ENCODE results near the gene GPLD1.
"Not testable (repeated sequence)": the region's sequence is repeated elsewhere in the genome, so short reads cannot be mapped to it uniquely, and the experiment has no call there.

GPLD1 gene

DNA sequence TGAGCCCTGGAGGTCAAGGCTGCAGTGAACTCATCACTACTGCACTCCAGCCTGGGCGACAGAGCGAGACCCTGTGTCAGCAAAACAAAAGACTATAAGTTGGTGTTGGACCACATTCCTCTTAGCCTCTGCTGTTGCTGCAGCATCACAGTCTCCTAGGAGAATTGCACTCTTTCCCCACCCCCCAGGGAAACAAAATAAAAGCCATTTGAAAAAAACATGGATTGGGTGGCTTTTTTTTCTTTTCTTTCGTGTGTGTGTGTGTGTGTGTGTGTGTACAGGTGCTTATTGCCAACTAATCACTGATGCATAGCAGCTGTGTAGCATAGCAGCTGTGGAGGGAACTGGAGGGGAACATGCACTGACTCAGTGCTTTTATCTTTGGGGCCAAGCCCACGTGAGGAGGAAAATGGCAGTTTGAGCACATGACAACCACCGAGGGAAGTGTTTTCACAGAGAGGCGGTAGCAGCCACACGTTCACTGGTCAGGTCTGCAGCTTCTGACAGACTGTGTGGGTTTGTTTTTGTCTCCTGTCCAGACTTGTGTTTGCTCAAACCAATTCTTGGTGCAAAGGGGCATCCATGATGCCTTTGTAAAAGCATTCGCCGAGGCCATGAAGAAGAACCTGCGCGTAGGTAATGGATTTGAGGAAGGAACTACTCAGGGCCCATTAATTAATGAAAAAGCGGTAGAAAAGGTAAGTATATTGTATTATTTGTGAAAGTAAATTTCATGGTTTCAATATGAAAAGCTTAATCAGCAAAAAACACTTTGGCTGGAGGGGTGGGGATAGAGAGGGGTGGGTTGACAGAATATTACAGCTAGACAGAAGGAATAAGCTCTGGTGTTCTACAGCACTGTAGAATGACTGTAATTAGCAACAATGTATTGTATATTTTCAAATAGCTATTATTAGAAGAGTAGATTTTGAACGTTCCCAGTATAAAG is 33.1 kb upstream of the GPLD1 start:
- Histone ChIP-seq H3K4me1 (ENCODE audit: control insufficient read depth, insufficient read depth, low read length) (no peaks in the 10 kb centered on the region), H3K4me3 (ENCODE audit: low read length) (no peak overlapping the region), H3K9me3 (ENCODE audit: control insufficient read depth, insufficient read depth, low read length) (no peaks in the 10 kb centered on the region), H3K27ac (ENCODE audit: low read length) (no peak overlapping the region), H3K27me3 (ENCODE audit: control insufficient read depth, insufficient read depth, low read length) (no peaks in the 10 kb centered on the region), H3K36me3 (ENCODE audit: control insufficient read depth, insufficient read depth, low read length) (no peaks in the 10 kb centered on the region)
- WGBS (ENCODE audit: insufficient coverage, insufficient read length) = 100% methylated on average over 2 of the region's 13 CpGs
- DNase-seq (ENCODE audit: low read depth, low spot score) = no peak

DNA sequence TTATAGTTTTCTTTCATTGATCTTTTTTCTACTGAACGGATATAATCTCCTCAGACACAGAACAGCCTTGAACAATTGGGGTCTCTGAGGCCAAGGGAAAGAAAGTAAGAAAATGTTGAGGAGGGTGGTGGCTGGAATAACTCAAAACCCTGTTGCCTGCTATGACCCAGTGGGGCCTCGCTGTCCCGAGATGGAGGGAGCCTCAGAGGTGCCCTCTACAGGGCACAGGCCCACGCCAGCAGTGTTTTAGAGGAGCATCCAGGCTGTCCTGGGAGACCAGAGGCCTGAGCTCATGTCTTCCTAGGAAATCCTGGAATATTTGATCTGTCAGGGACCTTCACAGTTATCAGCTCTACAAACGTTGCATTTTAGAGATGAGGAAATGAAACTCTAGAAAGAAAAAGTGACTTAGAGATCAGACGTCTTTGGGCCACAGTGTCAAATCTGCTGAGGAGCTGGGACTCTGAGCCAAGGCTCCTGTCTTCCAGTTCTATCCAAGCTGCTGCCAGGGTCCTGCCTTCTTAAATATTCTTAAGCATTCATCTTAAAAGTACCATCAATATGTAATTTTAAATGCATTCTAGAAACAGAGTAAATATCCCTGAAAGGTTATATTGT is 31.7 kb upstream of the GPLD1 start:
- no peaks in the 10 kb centered on the region for H3K9me3 ChIP-seq (ENCODE audit: control insufficient read depth, insufficient read depth, low read length)
- H3K27ac ChIP-seq (ENCODE audit: low read length) = no peak overlapping the region
- no peaks in the 10 kb centered on the region for H3K27me3 ChIP-seq (ENCODE audit: control insufficient read depth, insufficient read depth, low read length)
- no CpG with 5 or more reads among the region's 6 CpGs for WGBS (ENCODE audit: insufficient coverage, insufficient read length)
- no peaks in the 10 kb centered on the region for H3K4me1 ChIP-seq (ENCODE audit: control insufficient read depth, insufficient read depth, low read length)
- no peaks in the 10 kb centered on the region for H3K36me3 ChIP-seq (ENCODE audit: control insufficient read depth, insufficient read depth, low read length)
- DNase-seq (ENCODE audit: low read depth, low spot score) = peak; percentile 37
- no peak overlapping the region for H3K4me3 ChIP-seq (ENCODE audit: low read length)

DNA sequence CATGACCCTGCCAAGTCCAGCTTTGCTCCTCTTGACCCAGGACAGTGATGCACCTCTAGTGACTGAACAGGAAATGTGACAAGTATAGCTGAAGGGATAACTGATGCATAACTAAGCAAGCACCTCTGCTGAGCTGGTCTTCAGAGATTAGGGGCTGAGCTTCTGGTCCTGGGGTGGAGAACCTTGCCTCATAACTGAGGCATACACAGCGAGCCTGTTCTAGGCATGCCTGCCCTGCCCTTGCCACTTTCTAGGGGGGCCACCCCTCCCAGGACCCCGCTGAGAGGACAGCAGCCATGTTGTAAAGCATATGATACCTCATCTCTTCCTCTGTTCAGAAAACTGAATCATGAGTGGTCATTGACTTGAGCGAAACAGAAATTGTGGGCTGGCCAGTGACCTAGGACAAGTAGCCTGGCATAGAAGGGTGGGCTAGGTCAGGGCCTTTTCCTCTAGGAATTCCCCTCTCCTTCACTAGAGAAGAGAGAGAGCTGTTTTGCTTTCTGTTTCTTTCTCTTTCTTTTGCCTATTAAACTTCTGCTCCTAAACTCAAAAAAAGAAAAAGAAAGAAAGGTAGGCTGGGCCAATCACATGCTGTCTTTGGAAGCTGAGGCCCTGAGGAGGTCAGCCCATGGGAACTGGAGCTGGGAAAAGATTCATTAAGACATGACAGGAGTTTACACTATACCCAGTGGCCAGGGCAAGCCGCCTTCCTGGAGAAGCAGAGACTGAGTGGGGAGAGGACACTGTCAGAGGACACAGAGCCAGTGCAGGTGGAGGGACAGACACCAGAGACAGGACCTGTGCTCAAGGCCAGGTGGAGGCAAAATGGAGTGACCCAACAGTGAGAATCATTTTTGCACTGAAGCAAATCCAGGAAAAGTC is 28.5 kb upstream of the GPLD1 start:
- Histone ChIP-seq H3K27ac (ENCODE audit: low read length) (no peak overlapping the region), H3K27me3 (ENCODE audit: control insufficient read depth, insufficient read depth, low read length) (no peaks in the 10 kb centered on the region), H3K36me3 (ENCODE audit: control insufficient read depth, insufficient read depth, low read length) (no peaks in the 10 kb centered on the region), H3K9me3 (ENCODE audit: control insufficient read depth, insufficient read depth, low read length) (no peaks in the 10 kb centered on the region), H3K4me1 (ENCODE audit: control insufficient read depth, insufficient read depth, low read length) (no peaks in the 10 kb centered on the region), H3K4me3 (ENCODE audit: low read length) (no peak overlapping the region)
- no peak for DNase-seq (ENCODE audit: low read depth, low spot score)
- no CpG with 5 or more reads among the region's 4 CpGs for WGBS (ENCODE audit: insufficient coverage, insufficient read length)

DNA sequence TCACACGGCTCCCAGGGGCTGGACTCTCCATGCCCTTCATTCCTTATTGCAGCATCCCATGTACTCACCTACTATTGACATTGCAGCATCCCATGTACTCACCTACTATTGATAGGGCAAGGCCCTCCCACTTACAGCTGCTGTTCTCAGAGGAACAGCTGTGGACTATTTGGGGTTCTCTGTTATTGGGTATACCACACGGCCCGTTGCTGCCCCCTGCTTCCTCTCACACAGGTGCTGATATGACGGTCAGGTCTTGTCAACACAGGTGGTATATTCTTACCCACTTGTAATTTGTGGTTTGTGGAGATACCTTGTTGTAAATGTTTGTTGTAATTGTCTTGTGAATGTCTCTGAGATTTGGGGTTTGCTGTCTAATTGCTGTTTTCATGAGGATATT is 24.2 kb upstream of the GPLD1 start:
- Histone ChIP-seq H3K4me3 (ENCODE audit: low read length) (no peak overlapping the region), H3K36me3 (ENCODE audit: control insufficient read depth, insufficient read depth, low read length) (no peaks in the 10 kb centered on the region), H3K27ac (ENCODE audit: low read length) (no peak overlapping the region), H3K9me3 (ENCODE audit: control insufficient read depth, insufficient read depth, low read length) (no peaks in the 10 kb centered on the region), H3K4me1 (ENCODE audit: control insufficient read depth, insufficient read depth, low read length) (no peaks in the 10 kb centered on the region), H3K27me3 (ENCODE audit: control insufficient read depth, insufficient read depth, low read length) (no peaks in the 10 kb centered on the region)
- no peak for DNase-seq (ENCODE audit: low read depth, low spot score)
- WGBS (ENCODE audit: insufficient coverage, insufficient read length) = no CpG with 5 or more reads among the region's 4 CpGs

DNA sequence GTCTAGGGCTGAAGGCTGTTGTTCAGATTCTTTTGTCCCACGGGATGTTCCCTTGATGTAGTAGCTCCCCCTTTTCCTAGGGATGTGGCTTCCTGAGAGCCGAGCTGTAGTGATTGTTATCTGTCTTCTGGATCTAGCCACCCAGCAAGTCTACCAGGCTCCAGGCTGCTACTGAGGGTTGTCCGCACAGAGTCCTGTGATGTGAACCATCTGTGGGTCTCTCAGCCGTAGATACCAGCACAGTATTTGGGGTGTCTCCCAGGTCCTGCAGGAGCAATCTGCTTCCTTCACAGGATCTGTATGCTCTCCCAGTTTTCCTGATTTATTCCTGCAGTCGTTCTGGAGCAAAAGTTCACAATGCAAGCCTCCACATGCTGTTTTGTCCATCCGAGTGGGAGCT is 22.6 kb upstream of the GPLD1 start:
- not testable (repeated sequence) for H3K4me3 ChIP-seq (ENCODE audit: low read length)
- no CpG with 5 or more reads among the region's 6 CpGs for WGBS (ENCODE audit: insufficient coverage, insufficient read length)

DNA sequence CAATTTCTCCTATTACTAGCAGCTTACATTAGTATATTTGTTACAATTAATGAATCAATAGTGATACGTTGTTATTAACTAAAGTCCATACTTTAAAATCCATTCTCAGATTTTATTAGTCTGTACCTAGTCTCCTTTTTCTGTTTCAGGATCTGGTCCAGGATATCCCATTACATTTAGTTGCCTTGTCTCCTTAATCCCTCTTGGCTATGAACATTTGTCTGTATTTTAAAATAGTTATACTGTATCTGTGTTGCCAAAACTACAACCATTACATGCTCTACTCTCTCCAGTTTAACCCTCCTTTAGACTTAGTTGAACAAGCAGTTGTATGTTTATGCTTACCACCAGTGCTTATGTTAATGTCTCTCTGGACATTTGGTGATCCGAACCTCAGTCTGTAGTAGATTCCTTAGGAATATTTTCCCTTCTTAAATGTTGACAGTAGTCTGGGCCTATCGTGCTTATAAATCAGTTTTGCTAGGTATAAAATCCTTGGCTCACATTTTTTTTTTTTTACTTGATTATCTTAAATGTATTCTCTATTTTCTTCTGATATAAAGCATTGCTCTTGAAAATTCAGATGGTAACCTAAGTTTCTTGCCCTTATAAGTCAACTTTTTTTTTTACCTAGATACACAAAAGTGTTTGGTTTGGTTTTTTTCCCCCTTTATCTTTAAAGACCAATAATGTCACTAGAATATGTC is 17.6 kb upstream of the GPLD1 start:
- WGBS (ENCODE audit: insufficient coverage, insufficient read length) = no CpG with 5 or more reads among the region's 3 CpGs
- Histone ChIP-seq H3K4me1 (ENCODE audit: control insufficient read depth, insufficient read depth, low read length) (peaks cover under 1% of the 10 kb centered on the region; the same call in 1 of the 2 replicates), H3K36me3 (ENCODE audit: control insufficient read depth, insufficient read depth, low read length) (no peaks in the 10 kb centered on the region), H3K27ac (ENCODE audit: low read length) (no peak overlapping the region), H3K27me3 (ENCODE audit: control insufficient read depth, insufficient read depth, low read length) (no peaks in the 10 kb centered on the region), H3K4me3 (ENCODE audit: low read length) (no peak overlapping the region), H3K9me3 (ENCODE audit: control insufficient read depth, insufficient read depth, low read length) (no peaks in the 10 kb centered on the region)
- DNase-seq (ENCODE audit: low read depth, low spot score) = no peak

More for the DNA sequence above, 22.6 kb upstream of the GPLD1 start:
- H3K27ac ChIP-seq (ENCODE audit: low read length); H3K9me3 ChIP-seq (ENCODE audit: control insufficient read depth, insufficient read depth, low read length); H3K4me1 ChIP-seq (ENCODE audit: control insufficient read depth, insufficient read depth, low read length); DNase-seq (ENCODE audit: low read depth, low spot score); H3K36me3 ChIP-seq (ENCODE audit: control insufficient read depth, insufficient read depth, low read length); H3K27me3 ChIP-seq (ENCODE audit: control insufficient read depth, insufficient read depth, low read length): not testable (repeated sequence)

DNA sequence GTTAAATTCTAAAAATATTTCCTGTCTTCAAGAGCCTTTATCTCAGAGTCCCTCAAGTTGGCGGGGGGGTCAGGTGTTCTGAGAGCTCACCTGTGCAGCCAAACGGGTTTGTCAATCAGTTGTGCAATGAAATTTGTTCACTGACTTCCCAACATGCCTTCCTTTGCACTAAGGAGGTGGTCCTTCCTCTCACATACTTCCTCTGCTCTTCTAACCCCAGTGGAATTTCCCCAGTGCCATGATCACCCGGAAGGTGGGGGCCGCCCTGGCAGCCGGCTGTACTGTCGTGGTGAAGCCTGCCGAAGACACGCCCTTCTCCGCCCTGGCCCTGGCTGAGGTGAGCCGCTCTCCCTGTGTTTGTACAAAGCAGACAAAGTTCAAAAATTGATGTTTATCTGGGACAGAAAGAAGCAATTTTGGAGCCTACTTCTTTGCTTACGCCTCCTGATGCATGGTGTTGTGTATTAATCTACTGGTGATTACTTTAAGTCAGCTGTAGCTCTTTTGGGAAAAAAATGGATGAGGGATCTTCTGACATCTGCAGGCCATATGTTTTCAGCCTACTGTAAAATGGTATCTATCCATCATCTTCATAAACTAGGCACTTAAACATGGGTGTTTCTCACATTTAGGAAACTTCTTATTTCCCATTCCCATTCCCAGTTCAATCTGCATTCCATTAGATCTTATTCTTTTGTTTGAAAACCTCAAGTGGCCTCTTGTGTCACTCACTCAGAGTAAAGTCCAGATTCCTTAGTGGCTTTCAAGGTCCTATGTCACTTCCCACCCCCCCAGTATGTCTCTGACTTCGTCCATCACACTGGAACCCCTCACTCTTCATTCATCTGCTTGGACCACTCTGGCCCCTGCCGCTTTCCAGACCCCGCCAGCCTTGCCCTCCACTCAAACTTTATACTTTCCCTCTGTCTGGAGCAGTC is 15.5 kb upstream of the GPLD1 start:
- no CpG with 5 or more reads among the region's 14 CpGs for WGBS (ENCODE audit: insufficient coverage, insufficient read length)
- H3K27me3 ChIP-seq (ENCODE audit: control insufficient read depth, insufficient read depth, low read length) = no peaks in the 10 kb centered on the region
- DNase-seq (ENCODE audit: low read depth, low spot score) = no peak
- H3K36me3 ChIP-seq (ENCODE audit: control insufficient read depth, insufficient read depth, low read length) = no peaks in the 10 kb centered on the region
- no peak overlapping the region for H3K27ac ChIP-seq (ENCODE audit: low read length)
- no peak overlapping the region for H3K4me3 ChIP-seq (ENCODE audit: low read length)
- no peaks in the 10 kb centered on the region for H3K9me3 ChIP-seq (ENCODE audit: control insufficient read depth, insufficient read depth, low read length)
- H3K4me1 ChIP-seq (ENCODE audit: control insufficient read depth, insufficient read depth, low read length) = peaks cover 2% of the 10 kb centered on the region; the same call in 1 of the 2 replicates

DNA sequence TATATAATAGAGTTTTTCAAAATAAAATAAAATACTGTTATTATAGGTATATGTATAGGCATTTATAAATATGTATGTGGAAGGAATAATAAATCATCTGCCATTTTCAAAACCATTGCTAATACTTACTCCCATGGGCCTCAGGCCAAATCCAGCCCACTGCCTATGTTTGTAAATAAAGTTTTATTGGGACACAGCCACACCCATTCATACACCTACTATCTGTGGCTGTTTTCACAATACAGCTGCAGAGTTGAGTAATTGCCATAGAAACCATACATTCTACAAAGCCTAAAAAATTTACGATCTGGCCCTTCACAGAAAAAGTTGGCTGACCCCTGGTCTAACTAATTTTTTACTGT is 14.9 kb upstream of the GPLD1 start:
- WGBS (ENCODE audit: insufficient coverage, insufficient read length) = no CpG with 5 or more reads among the region's 1 CpG
- no peak overlapping the region for H3K27ac ChIP-seq (ENCODE audit: low read length)

DNA sequence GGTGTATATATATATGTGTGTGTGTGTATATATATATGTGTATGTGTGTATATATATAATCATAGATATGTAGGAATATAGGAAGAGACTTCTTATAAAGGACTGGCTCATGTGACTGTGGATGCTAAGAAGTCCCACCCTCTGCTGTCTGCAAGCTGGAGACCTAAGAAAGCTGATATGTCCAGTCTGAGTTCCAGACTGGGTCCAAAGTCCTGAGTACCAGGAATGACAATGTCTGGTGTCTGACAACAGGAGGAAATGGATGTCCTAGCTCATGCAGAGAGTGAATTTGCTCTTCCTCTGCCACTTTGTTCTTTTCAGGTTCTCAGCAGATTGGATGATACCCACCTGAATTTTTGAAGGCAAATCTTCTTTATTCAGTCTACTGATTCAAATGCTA is 12.5 kb upstream of the GPLD1 start:
- Histone ChIP-seq H3K27ac (ENCODE audit: low read length) (no peak overlapping the region), H3K36me3 (ENCODE audit: control insufficient read depth, insufficient read depth, low read length) (no peaks in the 10 kb centered on the region), H3K4me1 (ENCODE audit: control insufficient read depth, insufficient read depth, low read length) (peaks cover 2% of the 10 kb centered on the region; the same call in 1 of the 2 replicates), H3K9me3 (ENCODE audit: control insufficient read depth, insufficient read depth, low read length) (no peaks in the 10 kb centered on the region), H3K4me3 (ENCODE audit: low read length) (no peak overlapping the region), H3K27me3 (ENCODE audit: control insufficient read depth, insufficient read depth, low read length) (no peaks in the 10 kb centered on the region)
- DNase-seq (ENCODE audit: low read depth, low spot score) = no peak

More for the DNA sequence above, 14.9 kb upstream of the GPLD1 start:
- Histone ChIP-seq H3K4me3 (ENCODE audit: low read length) (no peak overlapping the region), H3K9me3 (ENCODE audit: control insufficient read depth, insufficient read depth, low read length) (no peaks in the 10 kb centered on the region), H3K27me3 (ENCODE audit: control insufficient read depth, insufficient read depth, low read length) (no peaks in the 10 kb centered on the region), H3K4me1 (ENCODE audit: control insufficient read depth, insufficient read depth, low read length) (peaks cover 2% of the 10 kb centered on the region; the same call in 1 of the 2 replicates), H3K36me3 (ENCODE audit: control insufficient read depth, insufficient read depth, low read length) (no peaks in the 10 kb centered on the region)
- DNase-seq (ENCODE audit: low read depth, low spot score) = no peak

All from iPS DF 6.9 (cell line).